DND-41 (cell line): Measurements from ENCODE around the gene UBE3B.

Source experiments
- ATAC-seq: fragments of 200-7000 bp; cut with Tn5 transposase; 3 replicates; pipeline ENCODE4 v1.9.1; 2021; ENCODE audit warnings: low read depth; ENCODE audit not compliant: insufficient read depth
- DNase-seq: peaks from one replicate; pipeline ENCODE4 v3.0.0-alpha.2; 2020
- H2AFZ ChIP-seq: 2 replicates; pipeline ENCODE4 v1.6.0; 2012; ENCODE audit warnings: low read depth, low read length
- H3K27ac ChIP-seq: 2 replicates; pipeline ENCODE4 v1.5.1; 2012; ENCODE audit warnings: low read length, inconsistent platforms
- H3K27me3 ChIP-seq: fragments of 200-600 bp; sonication (generic); 2 replicates; pipeline ENCODE4 v1.6.0; 2012; ENCODE audit warnings: low read length, mild to moderate bottlenecking, inconsistent platforms; ENCODE audit not compliant: insufficient read depth, poor library complexity
- H3K36me3 ChIP-seq: 2 replicates; pipeline ENCODE4 v1.5.1; 2012; ENCODE audit warnings: low read length, inconsistent platforms; ENCODE audit not compliant: insufficient read depth
- H3K4me1 ChIP-seq: 2 replicates; pipeline ENCODE4 v1.5.1; 2012; ENCODE audit warnings: mild to moderate bottlenecking, low read length; ENCODE audit not compliant: insufficient read depth
- H3K4me2 ChIP-seq: 2 replicates; pipeline ENCODE4 v1.6.0; 2012; ENCODE audit warnings: mild to moderate bottlenecking, moderate library complexity, low read length, inconsistent platforms; ENCODE audit not compliant: insufficient read depth
- H3K4me3 ChIP-seq, 2 experiments: fragments of 200-600 bp in 1 of 2; shearing (Covaris generic) in 1 of 2; 2 replicates each; pipeline ENCODE4 v1.5.1; 2012 to 2016; ENCODE audit warnings: inconsistent platforms in 2 of 2, low read length in 2 of 2, mild to moderate bottlenecking in 2 of 2, low read depth in 1 of 2, moderate library complexity in 1 of 2
- H3K79me2 ChIP-seq: 2 replicates; pipeline ENCODE4 v1.6.0; 2012; ENCODE audit warnings: low read length, inconsistent platforms; ENCODE audit not compliant: insufficient read depth
- H3K9ac ChIP-seq: 2 replicates; pipeline ENCODE4 v1.6.0; 2012; ENCODE audit warnings: low read depth, mild to moderate bottlenecking, inconsistent platforms, low read length, moderate library complexity
- H3K9me3 ChIP-seq: 2 replicates; pipeline ENCODE4 v1.5.1; 2012; ENCODE audit warnings: low read length, moderate library complexity, mild to moderate bottlenecking, inconsistent platforms; ENCODE audit not compliant: insufficient read depth, severe bottlenecking
- H4K20me1 ChIP-seq: 2 replicates; pipeline ENCODE4 v1.6.0; 2012; ENCODE audit warnings: low read length; ENCODE audit not compliant: insufficient read depth
- CTCF ChIP-seq: IDR thresholded peaks from 2 replicates; pipeline ENCODE4 v1.5.1; 2012; ENCODE audit warnings: borderline replicate concordance, low read length, moderate library complexity, mild to moderate bottlenecking; ENCODE audit not compliant: poor library complexity, severe bottlenecking; ENCODE audit errors: extremely low read depth
- EZH2 ChIP-seq: IDR thresholded peaks from 3 replicates; pipeline ENCODE4 v1.6.1; 2012; ENCODE audit warnings: borderline replicate concordance, low read depth, mild to moderate bottlenecking, moderate library complexity, low read length, inconsistent platforms; ENCODE audit not compliant: severe bottlenecking

The UBE3B gene

GRCh38 chr12:109550281-109550680 lies 72.8 kb downstream of the UBE3B start:
- Histone ChIP-seq H3K27ac (no peak overlapping the region), H3K4me1 (no peaks in the 10 kb centered on the region), H3K4me3 (no peak overlapping the region), H3K9me3 (no peaks in the 10 kb centered on the region), H3K4me2 (no peak overlapping the region), H3K36me3 (no peaks in the 10 kb centered on the region), H4K20me1 (no peaks in the 10 kb centered on the region; the same call in 1 of the 2 replicates), H3K27me3 (peaks cover 6% of the 10 kb centered on the region), H2AFZ (no peak overlapping the region), H3K79me2 (no peaks in the 10 kb centered on the region), H3K9ac (no peak overlapping the region)
- no peak for DNase-seq
- no peak for TF ChIP-seq CTCF
- TF ChIP-seq EZH2 = no peak
- ATAC-seq = no peak

GRCh38 chr12:109551108-109551507 lies 73.7 kb downstream of the UBE3B start:
- DNase-seq (no peak), ATAC-seq (no peak)
- H2AFZ ChIP-seq = no peak overlapping the region
- no peaks in the 10 kb centered on the region for H3K36me3 ChIP-seq
- no peaks in the 10 kb centered on the region for H3K4me1 ChIP-seq
- no peak overlapping the region for H3K4me3 ChIP-seq
- no peaks in the 10 kb centered on the region for H3K9me3 ChIP-seq
- no peak overlapping the region for H3K27ac ChIP-seq
- H3K9ac ChIP-seq = no peak overlapping the region
- TF ChIP-seq EZH2 (no peak), CTCF (no peak)
- H3K27me3 ChIP-seq = peaks cover 6% of the 10 kb centered on the region
- H3K4me2 ChIP-seq = no peak overlapping the region
- H4K20me1 ChIP-seq = no peaks in the 10 kb centered on the region; the same call in 1 of the 2 replicates
- H3K79me2 ChIP-seq = no peaks in the 10 kb centered on the region

GRCh38 chr12:109552971-109553370 lies 75.5 kb downstream of the UBE3B start:
- Histone ChIP-seq H3K27me3 (peaks cover 6% of the 10 kb centered on the region), H3K4me3 (no peak overlapping the region), H3K4me1 (no peaks in the 10 kb centered on the region), H3K79me2 (no peaks in the 10 kb centered on the region), H3K9me3 (no peaks in the 10 kb centered on the region), H3K4me2 (no peak overlapping the region), H2AFZ (no peak overlapping the region), H3K9ac (no peak overlapping the region), H3K36me3 (no peaks in the 10 kb centered on the region), H3K27ac (no peak overlapping the region), H4K20me1 (peaks cover 4% of the 10 kb centered on the region)
- TF ChIP-seq EZH2 (no peak), CTCF (no peak)
- no peak for ATAC-seq
- DNase-seq = no peak

- no peak overlapping the region for H3K4me3 ChIP-seq
- H3K4me2 ChIP-seq = no peak overlapping the region
Measured at GRCh38 chr12:109553483-109553882, 76.0 kb downstream of the UBE3B start.

More at GRCh38 chr12:109553483-109553882, 76.0 kb downstream of the UBE3B start:
- ATAC-seq (no peak), DNase-seq (no peak)
- peaks cover 1% of the 10 kb centered on the region for H3K27me3 ChIP-seq
- no peaks in the 10 kb centered on the region for H3K36me3 ChIP-seq
- H3K79me2 ChIP-seq = no peaks in the 10 kb centered on the region
- no peak overlapping the region for H2AFZ ChIP-seq
- TF ChIP-seq CTCF (no peak), EZH2 (no peak)
- no peak overlapping the region for H3K9ac ChIP-seq
- H3K9me3 ChIP-seq = no peaks in the 10 kb centered on the region
- peaks cover 4% of the 10 kb centered on the region for H4K20me1 ChIP-seq
- no peaks in the 10 kb centered on the region for H3K4me1 ChIP-seq
- no peak overlapping the region for H3K27ac ChIP-seq
